Epithelial cell of proximal tubule (primary cell): ENCODE data around the gene LTBR. TPM values are rescaled to one million over a fixed set of nuclear protein-coding genes. Genes with fewer than 3 reads are reported as not detected.

Experiments used
- DNase-seq: peaks from one replicate; pipeline ENCODE4 v3.0.0-alpha.2; 2011; ENCODE audit warnings: low read depth
- H3K4me3 ChIP-seq: 2 replicates; pipeline ENCODE4 v1.5.1; 2011; ENCODE audit warnings: low read depth, mild to moderate bottlenecking, low read length
- total RNA-seq: library from RNA; depleted of rRNA; stranded (reverse); fragments of >200 nt; gene quantifications from 2 replicates; pipeline ENCODE4 v1.2.3, GENCODE V29; 2015
- TF ChIP-seq, protein P1 (sequence below): conservative IDR thresholded peaks from 2 replicates; pipeline ENCODE4 v1.5.1; 2012; ENCODE audit warnings: low read depth, mild to moderate bottlenecking, low read length

LTBR gene
- total RNA-seq, 1 donor from 2014 or later, result 152 TPM

DNA sequence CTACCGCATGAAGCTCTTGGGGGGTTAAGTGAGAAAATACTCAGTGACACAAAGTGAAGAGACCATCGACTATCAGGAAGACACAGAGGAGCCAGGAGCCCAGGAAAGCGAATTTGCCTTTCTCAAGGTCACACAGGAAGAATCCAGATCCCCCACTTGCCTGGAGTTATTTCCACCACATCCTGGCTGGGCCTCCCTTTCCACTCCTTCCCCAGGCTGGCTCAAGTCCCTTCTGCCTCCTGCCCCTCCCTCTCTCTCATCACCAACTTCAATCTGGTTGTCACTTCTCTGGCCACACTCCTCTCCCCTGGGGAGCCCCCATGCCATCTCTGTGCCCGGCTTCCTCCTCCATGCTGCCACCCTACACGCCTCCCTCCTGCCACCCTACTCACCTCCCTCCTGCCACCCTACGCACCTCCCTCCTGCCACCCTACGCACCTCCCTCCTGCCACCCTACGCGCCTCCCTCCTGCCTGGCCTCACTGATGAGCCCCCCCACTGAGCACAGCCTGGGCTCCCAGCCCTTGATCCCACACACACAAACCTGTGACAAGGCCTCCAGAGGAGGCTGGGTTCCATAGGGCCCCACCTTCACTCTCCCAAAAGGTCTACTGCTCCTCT is 14.9 kb upstream of the LTBR start:
- peak overlapping the region; percentile 18 for H3K4me3 ChIP-seq
- TF ChIP-seq, protein P1, sequence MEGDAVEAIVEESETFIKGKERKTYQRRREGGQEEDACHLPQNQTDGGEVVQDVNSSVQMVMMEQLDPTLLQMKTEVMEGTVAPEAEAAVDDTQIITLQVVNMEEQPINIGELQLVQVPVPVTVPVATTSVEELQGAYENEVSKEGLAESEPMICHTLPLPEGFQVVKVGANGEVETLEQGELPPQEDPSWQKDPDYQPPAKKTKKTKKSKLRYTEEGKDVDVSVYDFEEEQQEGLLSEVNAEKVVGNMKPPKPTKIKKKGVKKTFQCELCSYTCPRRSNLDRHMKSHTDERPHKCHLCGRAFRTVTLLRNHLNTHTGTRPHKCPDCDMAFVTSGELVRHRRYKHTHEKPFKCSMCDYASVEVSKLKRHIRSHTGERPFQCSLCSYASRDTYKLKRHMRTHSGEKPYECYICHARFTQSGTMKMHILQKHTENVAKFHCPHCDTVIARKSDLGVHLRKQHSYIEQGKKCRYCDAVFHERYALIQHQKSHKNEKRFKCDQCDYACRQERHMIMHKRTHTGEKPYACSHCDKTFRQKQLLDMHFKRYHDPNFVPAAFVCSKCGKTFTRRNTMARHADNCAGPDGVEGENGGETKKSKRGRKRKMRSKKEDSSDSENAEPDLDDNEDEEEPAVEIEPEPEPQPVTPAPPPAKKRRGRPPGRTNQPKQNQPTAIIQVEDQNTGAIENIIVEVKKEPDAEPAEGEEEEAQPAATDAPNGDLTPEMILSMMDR, result no peak
- no peak for DNase-seq

DNA sequence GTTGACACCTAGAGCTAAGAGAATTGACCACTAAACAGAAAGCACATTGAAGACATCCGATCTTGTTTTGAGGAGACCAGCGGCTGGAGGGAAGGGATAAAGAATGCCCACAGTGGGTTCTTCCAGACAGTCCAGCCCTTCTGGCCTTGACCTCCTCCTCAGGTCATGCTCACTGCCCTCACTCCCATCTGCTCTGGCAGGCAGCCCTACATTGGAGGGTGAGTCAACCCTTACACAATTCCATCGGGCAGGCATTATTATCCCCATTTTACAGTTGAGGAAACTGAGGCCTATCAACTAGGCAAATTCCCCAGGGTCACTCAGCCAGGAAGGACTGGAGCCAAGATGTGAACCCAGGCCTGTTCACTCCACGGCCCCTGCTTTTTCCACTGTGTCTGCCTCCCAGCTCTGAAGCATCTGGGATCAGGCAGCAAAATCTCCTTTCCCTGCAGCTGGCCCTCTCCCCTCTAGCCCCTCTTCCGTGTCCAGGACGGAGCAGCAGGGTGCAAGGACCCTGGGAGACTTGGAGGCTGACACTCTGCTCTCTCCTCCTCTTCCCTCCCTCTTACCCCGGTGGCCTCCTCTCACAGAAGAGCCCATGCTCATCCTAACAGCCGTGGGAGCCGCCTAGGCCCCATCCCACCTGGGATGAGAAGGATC is 13.9 kb upstream of the LTBR start:
- no peak for DNase-seq
- peak overlapping the region; percentile 29 for H3K4me3 ChIP-seq
- TF ChIP-seq, protein P1, result no peak

DNA sequence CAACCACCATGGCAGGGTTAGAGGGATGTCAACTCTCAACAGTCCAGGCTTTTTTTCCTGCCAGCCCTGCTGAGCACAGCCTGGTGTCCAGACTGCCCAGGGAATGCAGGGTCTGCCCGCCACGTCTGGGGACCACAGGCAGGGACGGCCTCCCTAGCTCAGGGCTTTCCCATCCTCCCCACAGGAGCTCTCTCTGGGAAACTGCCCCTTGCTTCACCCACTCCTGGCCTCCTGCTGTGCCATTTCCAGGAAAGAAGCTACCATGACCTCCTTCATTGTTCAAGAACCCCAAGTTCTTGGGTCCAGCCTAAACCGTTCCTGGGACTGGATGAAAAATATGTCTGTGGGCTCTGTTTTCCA is 13.4 kb upstream of the LTBR start:
- TF ChIP-seq, protein P1, result no peak
- H3K4me3 ChIP-seq, result peak overlapping the region; percentile 29
- DNase-seq, result no peak

DNA sequence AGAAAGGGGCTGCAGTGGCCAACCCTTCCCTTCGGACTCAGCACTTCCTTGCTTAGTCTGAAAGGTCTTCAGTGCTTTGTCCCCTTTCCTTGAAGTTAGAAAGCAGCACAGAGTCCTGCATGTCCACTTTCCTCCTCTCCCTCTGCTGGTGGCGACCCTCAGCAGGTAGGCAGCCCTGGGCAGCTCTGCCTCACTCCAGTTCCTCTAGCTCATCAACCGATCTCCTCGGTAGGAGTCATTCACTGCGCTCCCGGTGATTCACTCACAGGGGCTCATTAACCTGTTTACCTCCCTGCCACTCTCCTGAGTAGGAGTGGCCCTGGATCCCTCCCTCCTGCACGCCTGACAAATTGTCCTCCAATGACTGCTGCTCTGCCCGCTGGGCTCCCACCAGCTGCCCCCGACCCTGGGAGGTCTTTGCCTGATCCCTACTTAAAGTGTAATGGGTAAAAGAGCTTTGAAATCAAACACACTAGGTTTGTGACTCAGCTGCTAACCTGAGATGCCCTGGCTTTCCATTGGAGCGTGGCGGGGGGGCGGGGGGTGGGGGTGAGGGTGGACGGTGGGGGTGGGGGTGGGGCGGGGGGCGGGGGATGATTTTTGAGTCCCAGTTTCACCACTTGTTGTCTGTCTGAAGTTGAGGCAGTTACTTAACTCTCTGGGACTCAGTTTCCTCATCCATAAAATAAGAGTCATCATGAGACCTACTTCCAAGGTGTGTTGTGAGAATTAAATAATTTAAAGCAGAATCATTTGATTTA is 12.8 kb upstream of the LTBR start:
- DNase-seq, result peak; percentile 89
- TF ChIP-seq, protein P1, result peak; percentile 53
- peak overlapping the region; percentile 87 for H3K4me3 ChIP-seq

DNA sequence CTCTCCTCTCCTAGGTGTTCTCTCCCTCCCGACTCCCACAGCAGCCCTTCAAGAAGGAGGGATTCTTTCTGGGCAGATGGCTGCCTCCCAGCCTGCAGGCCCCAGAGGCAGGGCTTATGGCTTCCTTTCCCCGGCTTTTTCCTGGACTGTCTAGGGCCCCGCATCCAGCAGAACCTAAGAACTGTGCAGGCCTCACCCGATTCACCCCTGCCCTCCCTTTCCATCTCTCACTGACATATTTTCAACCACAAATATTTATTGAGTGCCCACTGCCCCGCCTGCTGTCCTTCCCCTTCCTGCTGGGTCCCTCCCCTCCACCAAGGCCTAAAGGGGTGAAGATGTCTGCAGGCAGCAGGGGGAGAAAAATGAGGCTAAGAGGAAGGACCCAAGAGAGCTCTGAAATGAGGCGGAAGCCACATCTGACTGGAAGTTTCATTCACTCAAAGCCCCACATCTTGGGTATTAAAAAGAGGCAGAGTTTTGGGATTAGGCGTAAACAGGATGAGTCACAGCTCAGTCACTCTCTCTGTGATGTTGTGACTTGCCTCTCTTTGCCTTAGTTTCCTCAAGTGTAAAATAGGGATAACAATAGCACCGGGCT is 11.5 kb upstream of the LTBR start:
- DNase-seq, result no peak
- TF ChIP-seq, protein P1, result no peak
- H3K4me3 ChIP-seq, result peak overlapping the region; percentile 87

DNA sequence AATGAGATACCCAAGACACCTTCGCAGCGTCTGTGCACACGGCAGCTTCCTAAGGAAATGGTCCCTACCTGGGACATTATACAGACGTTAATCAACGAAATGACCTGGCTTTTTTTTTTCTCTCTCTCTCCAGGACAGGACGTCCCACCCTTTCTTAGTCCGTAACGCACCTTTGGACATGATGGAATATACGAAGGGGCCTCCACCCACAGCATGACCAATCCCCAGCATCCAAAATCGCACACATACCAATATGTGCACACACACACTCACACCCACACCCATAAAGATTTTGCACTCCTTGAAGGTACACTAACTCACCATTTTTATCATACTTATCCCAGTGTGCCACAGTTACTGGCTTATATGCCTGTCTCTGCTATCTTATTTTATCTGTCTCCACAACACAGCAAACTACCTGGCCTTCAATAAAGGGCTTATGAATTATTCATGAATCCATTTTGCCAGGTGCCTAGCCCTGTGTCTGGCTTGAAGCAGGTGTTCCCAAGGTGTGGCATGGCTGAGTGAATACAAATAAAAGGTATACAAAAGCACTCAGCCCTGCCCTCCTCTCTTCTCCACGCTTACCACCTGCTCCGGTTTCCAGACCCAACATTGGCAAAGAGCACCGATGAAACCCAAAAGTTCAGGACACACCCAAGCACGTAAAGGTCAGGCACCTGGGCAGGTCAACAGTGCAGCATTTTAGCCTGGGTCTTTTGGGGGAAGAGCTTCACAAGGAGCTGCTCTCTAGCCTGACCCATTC is 10.8 kb upstream of the LTBR start:
- TF ChIP-seq, protein P1, result no peak
- peak overlapping the region; percentile 87 for H3K4me3 ChIP-seq
- no peak for DNase-seq
